ENCODE results near the gene TCHH.
"Not testable (repeated sequence)": the region's sequence is repeated elsewhere in the genome, so short reads cannot be mapped to it uniquely, and the experiment has no call there.

TCHH gene, protein sequence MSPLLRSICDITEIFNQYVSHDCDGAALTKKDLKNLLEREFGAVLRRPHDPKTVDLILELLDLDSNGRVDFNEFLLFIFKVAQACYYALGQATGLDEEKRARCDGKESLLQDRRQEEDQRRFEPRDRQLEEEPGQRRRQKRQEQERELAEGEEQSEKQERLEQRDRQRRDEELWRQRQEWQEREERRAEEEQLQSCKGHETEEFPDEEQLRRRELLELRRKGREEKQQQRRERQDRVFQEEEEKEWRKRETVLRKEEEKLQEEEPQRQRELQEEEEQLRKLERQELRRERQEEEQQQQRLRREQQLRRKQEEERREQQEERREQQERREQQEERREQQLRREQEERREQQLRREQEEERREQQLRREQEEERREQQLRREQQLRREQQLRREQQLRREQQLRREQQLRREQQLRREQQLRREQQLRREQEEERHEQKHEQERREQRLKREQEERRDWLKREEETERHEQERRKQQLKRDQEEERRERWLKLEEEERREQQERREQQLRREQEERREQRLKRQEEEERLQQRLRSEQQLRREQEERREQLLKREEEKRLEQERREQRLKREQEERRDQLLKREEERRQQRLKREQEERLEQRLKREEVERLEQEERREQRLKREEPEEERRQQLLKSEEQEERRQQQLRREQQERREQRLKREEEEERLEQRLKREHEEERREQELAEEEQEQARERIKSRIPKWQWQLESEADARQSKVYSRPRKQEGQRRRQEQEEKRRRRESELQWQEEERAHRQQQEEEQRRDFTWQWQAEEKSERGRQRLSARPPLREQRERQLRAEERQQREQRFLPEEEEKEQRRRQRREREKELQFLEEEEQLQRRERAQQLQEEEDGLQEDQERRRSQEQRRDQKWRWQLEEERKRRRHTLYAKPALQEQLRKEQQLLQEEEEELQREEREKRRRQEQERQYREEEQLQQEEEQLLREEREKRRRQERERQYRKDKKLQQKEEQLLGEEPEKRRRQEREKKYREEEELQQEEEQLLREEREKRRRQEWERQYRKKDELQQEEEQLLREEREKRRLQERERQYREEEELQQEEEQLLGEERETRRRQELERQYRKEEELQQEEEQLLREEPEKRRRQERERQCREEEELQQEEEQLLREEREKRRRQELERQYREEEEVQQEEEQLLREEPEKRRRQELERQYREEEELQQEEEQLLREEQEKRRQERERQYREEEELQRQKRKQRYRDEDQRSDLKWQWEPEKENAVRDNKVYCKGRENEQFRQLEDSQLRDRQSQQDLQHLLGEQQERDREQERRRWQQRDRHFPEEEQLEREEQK (N-terminal part only)

DNA sequence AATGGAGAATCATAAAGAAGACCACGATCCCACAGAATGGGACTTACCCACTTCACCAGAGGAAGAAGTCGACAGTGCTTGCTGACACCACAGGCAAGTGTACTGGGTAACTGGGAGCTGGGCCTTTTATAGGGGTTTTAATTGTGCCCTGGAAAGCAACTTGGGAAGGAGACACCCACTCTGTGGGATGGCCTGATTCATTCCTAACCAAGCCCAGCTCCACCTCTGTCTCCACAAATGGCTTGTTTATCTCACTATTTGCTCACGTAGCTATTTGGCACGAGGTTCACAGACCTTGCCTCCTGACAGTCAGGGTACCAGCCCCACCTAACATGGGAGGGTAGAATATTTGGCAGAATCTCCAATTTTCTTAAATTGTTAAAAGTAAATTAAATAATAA is at the start of gene TCHH:
Gene TCHH (minus strand): TSS at position 101 of the 400 bp plus-strand sequence. CDS start 1,364 bp downstream, outside the sequence.
- no peak for DNase-seq

DNA sequence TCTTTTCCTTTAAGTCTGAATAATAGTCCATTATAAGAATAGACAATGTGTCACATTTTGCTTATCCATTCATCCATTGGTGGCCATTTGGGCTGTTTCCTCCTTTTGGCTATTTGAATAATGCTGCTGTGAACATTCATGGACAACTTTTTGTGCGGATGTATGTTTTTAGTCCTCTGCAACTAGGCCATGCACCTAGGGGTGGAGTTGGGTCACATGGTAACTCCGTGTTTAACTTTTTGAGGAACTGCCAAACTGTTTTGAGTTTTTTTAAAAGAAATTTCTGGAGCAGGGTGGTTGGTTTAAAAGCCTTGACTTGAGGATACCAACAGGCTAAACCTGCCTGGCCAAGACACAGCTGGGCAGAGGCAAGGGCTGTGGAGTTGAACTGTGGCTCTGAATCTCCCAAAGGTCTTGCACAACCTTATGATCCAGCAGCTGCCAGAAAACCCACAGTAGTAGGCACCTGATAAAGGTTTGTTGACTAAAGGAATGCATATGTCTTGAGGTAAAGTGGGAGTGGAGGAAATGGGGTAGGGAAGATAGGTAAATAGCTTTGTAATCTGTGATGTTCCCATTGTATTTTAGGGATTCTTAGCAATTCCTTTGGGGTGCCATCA is 49.4 kb upstream of the TCHH start:
- DNase-seq, result no peak

DNA sequence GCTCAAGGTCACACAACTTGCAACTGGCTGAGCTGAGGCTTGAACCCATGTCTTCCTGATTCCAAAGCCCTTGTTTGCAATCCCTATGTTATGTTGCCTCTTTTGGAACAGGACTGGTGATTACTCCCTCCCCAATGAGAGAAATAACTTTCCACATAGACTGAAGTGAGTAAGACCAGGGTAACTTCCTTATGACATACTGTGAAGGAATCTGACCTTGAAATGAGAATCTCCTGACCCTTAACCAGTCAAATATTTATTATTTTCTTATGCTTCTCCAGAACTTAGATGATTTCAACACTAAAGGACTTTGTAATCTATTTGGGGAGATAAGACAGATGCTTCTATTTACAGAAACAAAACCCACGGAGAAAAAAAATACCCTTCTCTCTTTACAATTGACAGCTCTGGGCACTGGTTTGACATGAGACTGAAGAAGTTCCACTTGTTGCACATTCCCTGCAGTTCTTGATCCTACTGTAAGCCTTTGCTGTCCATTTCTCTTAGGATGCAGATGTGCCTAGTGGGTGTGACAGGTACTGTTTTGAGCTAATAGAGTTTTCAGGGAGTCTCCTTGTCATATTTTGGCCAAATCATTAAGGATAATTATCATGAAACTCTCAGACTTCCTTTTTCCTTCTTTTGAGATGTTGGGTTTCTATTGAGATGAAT is 47.7 kb upstream of the TCHH start:
- DNase-seq, result no peak

GRCh38 chr1:152160576-152160975 is 45.3 kb upstream of the TCHH start:
- peak; percentile 63 to 71 for DNase-seq

DNA sequence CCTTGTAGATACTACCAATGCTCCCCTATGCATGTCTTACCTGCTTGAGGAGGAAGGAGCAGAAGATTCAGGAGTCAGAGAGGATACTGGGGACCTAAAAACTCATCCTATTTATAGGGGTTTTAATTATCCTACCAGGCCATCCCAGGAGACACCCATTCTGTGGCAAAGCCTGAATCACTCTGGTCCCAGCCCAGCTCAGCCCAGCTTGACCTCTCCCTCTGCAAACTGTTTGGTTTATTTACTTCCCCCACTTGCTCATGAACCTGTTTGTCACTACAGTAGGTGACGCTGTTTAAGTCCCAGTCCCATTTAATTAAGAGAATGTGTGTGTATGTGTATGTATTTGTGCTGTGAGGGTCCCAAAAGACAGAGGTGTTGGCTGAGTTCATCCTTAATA is 43.9 kb upstream of the TCHH start, which contains the start of gene RPTN:
Gene RPTN (minus strand): TSS at position 85 of the 400 bp plus-strand sequence. CDS start 1,339 bp downstream, outside the sequence.
- DNase-seq, result no peak

DNA sequence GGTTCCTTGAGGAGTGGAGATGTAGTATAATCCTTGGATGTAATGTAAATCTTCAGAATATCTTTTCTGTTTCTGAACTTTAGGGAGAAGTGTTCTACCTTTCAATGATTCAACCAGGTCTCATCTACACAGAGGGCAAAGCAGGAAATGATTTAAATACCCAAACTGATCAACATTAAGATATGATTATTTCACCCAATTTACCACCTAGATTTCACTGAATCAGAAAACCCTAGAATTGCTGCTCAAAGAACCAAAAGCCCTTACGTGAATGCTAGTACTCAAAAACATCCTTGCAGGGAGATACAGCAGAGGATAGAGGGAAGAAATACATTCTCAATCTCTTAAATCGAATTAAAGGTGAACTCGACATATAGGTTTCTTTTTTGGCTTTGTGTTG is 38.8 kb upstream of the TCHH start:
- no peak for DNase-seq

DNA sequence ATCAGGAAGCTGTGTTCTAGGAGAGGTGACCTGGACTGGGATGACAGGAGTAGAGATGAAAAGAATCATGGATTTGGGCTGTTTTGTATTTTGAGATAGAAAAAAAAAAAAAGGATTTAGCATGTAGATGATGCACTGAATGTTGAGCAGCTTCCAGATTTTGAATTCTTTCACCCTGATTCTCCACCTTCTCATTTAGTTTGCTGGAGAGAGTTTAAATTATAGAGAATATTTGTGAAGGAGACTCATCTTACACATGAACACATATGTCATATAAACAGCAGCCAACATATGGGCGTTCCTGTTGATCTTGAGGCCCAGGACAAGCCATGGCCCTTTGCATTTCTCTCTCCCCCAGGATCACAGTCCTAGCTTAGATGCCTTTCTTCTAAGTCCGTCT is 36.4 kb upstream of the TCHH start:
- no peak for DNase-seq

- DNase-seq, result no peak
Observed at GRCh38 chr1:152148981-152149380, 33.7 kb upstream of the TCHH start.

- no peak for DNase-seq
Observed at GRCh38 chr1:152148051-152148450, 32.8 kb upstream of the TCHH start.

GRCh38 chr1:152145769-152146168 is 30.5 kb upstream of the TCHH start:
- DNase-seq, result no peak

DNA sequence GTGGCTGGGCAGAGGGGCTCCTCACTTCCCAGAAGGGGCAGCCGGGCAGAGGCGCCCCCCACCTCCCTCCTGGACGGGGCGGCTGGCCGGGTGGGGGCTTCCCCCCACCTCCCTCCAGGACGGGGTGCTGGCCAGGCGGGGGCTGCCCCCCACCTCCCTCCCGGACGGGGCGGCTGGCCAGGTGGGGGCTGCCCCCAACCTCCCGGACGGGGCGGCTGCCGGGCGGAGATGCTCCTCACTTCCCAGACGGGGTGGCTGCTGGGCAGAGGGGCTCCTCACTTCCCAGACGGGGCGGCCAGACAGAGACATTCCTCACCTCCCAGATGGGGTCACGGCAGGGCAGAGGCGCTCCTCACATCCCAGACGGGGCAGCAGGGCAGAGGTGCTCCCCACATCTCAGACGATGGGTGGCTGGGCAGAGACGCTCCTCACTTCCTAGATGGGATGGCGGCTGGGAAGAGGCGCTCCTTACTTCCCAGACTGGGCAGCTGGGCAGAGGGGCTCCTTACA is 29.5 kb upstream of the TCHH start:
- DNase-seq, result not testable (repeated sequence)

GRCh38 chr1:152143150-152143887 is 28.1 kb upstream of the TCHH start:
- DNase-seq, result no peak

DNA sequence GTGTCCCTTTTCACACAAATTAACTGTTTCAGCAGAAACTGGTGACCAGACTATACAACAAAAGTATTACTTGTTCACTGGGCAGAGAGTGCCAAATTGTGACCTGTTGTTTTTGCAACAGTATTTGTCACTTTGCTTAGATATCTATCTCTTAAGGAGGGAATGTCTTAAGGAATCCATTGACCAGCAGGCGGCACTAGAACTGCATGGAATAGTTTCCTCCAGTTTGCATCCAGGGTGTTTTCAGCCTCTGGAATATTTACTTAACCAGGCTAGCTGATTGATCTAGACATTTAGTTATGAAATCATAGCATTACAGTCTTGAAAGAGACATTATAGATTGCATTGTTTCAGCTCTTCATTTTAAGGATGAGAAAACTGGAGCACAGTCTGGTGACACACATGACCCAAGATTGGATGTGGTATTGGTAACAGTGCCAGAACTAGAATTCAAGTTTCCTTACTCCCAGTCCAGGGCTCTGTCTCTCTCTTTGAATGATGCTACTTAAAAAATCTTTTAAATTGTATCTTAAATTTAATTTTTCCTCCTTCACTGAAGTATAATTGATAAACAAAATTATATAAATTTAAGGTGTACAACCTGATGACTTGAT is 26.8 kb upstream of the TCHH start:
- peak; percentile 43 to 58 for DNase-seq

GRCh38 chr1:152137215-152137614 is 22.0 kb upstream of the TCHH start:
- no peak for DNase-seq

DNA sequence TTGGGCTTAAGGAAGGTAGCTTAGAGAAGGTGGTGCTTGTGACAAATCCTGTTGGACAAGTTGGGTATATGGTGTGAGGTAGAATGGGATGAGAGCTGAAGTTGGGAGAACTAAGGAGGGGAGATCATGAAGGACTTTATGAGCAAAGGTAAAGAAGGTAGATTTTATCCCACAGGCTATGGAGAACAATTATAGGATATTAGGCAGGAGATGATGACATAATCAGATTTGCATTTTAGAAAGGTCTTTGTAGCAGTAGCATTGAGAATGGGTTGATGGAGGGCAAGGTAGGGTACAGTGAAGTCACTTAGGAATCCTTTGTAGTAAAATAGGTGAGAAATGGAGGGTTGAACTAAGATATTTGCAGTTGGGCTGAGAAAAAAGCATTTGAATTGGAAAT is 14.9 kb upstream of the TCHH start:
- no peak for DNase-seq

DNA sequence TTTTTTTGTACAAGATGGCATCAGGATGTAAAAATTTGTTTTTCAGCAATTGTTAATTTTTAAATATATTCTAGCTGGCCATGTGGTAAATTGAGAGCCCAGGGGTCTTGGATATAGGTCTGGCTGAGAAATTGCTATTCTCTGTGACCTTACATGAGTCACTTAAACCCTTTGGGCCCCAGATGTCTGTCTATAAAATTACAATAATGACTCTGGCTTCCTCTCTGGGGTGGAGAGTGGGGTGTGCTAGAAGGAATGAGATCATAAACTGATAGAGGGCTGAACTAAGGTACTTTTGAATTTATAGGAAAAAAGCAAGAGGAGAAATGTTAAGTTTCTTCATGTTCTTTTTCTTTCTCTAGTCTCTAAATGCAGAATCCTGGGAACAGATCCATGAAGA is 12.4 kb upstream of the TCHH start:
- no peak for DNase-seq

DNA sequence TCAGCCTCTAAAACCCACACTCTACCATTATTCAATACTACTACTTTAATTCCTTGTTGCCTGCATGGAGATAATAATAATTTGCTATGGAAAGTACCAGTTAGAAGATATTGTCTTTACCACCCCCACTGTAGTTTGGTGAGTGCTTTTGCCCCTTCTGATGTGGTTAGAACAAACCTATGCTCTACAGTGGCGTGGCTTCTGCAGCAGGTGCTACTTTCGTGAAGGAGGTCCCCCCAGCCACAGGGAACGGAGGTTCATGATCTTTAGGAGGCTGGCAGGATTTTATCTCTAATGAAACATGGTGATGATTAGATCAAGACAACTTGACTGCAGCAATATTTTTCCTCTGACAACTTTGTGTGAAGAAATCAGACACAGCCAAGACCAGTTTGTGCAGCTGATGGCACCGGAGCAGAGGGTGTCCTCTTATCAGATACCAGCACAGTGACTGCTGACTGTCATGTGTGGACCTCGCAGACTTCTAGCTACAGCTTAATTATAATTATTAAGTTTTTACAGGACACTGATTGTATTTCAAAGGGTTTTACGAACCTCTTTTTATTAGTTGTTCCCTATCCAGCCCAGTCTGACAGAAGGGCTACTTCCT is 10.7 kb upstream of the TCHH start:
- no peak for DNase-seq

- DNase-seq, result peak in 1 of 2 experiments; percentile 4
Observed at GRCh38 chr1:152118915-152119314, 3.7 kb upstream of the TCHH start.

DNA sequence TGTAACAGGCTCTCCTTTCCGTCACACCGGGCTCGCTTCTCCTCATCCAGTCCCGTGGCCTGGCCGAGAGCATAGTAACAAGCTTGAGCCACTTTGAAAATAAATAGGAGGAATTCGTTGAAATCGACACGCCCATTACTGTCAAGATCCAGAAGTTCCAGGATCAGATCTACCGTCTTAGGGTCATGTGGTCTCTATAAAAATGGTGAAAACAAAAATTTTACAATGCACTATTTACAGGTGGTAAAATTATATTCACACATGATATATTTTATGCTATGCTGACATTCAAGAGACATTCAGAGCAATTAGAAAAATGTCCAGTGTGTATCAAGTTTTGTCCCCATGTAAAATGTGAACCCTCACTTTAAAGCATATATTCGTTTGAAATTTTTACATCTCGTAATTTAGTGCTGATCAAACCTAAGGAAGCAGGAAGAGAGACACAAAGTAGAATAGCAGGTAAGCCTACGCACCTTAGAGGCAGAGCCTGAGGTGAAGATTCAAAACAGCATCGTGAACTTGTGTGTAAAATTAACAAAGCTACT is 2.3 kb downstream of the TCHH start:
- DNase-seq, result no peak
